Measurements from ENCODE around the gene MICALL2. TPM values are rescaled to one million over a fixed set of nuclear protein-coding genes. Genes with fewer than 3 reads are reported as not detected.
A peak's percentile ranks its signal among the peaks of the same experiment; 100 is the strongest.

MICALL2 gene
- total RNA-seq, 1 experiment from 2014 or later = 15.7 TPM

GRCh38 chr7:1501487-1502270, 42.4 kb upstream of the MICALL2 start:
- TF ChIP-seq AFF4 (CRISPR knock-in tag; IDR thresholded peaks at IDR 0.05; ENCODE audit: borderline replicate concordance) = no peak
- TF ChIP-seq E2F4 (CRISPR knock-in tag; IDR thresholded peaks at IDR 0.05; ENCODE audit: borderline replicate concordance, low read depth) = no peak
- TF ChIP-seq ETV6 (CRISPR knock-in tag; IDR thresholded peaks at IDR 0.05) = no peak
- TF ChIP-seq ZMAT4 (CRISPR knock-in tag; IDR thresholded peaks at IDR 0.05) = no peak
- no peak for TF ChIP-seq OVOL2 (CRISPR knock-in tag; IDR thresholded peaks at IDR 0.05; ENCODE audit: borderline replicate concordance)
- no peak for TF ChIP-seq RORB (CRISPR knock-in tag; IDR thresholded peaks at IDR 0.05)
- TF ChIP-seq CTCF (IDR thresholded peaks at IDR 0.05) = no peak
- TF ChIP-seq NFE2L1 (CRISPR knock-in tag; IDR thresholded peaks at IDR 0.05) = no peak
- no peak for TF ChIP-seq MXD4 (CRISPR knock-in tag; IDR thresholded peaks at IDR 0.05; ENCODE audit: borderline replicate concordance)
- TF ChIP-seq GRHL2 (CRISPR knock-in tag; IDR thresholded peaks at IDR 0.05; ENCODE audit: insufficient replicate concordance, severe bottlenecking) = no peak
- ChIA-PET POLR2A (no interaction called here), CTCF (no interaction called here)
- Mint-ChIP-seq H3K9me3 (no peaks in the 10 kb centered on the region), H3K4me3 (peak overlapping the region; percentile 85), H3K27ac (no peak overlapping the region; the same call in 1 of the 2 replicates), H3K36me3 (peaks cover 37% of the 10 kb centered on the region), H3K27me3 (ENCODE audit: low read depth) (no peaks in the 10 kb centered on the region), H3K4me1 (peaks cover 14% of the 10 kb centered on the region)
- ATAC-seq = no peak
- DNase-seq (ENCODE audit: low spot score) = no peak

- ATAC-seq = no peak
- Mint-ChIP-seq H3K4me1 (peaks cover 9% of the 10 kb centered on the region), H3K36me3 (peaks cover 37% of the 10 kb centered on the region), H3K27me3 (ENCODE audit: low read depth) (no peaks in the 10 kb centered on the region), H3K4me3 (no peak overlapping the region), H3K9me3 (no peaks in the 10 kb centered on the region), H3K27ac (no peak overlapping the region)
- TF ChIP-seq SMAD4 (CRISPR knock-in tag; IDR thresholded peaks at IDR 0.05) (no peak), JUN (CRISPR knock-in tag; IDR thresholded peaks at IDR 0.05) (no peak), CDX4 (CRISPR knock-in tag; IDR thresholded peaks at IDR 0.05; ENCODE audit: borderline replicate concordance) (no peak), E2F5 (CRISPR knock-in tag; IDR thresholded peaks at IDR 0.05) (no peak), CREM (CRISPR knock-in tag; IDR thresholded peaks at IDR 0.05) (no peak), TP53 (CRISPR knock-in tag; IDR thresholded peaks at IDR 0.05) (no peak), ZMAT4 (CRISPR knock-in tag; IDR thresholded peaks at IDR 0.05) (no peak), NFATC4 (CRISPR knock-in tag; IDR thresholded peaks at IDR 0.05) (no peak), AR (CRISPR knock-in tag; IDR thresholded peaks at IDR 0.05) (no peak), IRF2 (CRISPR knock-in tag; IDR thresholded peaks at IDR 0.05; ENCODE audit: borderline replicate concordance, low read depth) (no peak), ATF1 (CRISPR knock-in tag; IDR thresholded peaks at IDR 0.05) (no peak)
- no peak for DNase-seq (ENCODE audit: low spot score)
- ChIA-PET CTCF (no interaction called here), POLR2A (no interaction called here)
These were observed 41.0 kb upstream of the MICALL2 start for GRCh38 chr7:1500064-1500807.
